KMS-11 (cell line): ENCODE results near the gene SH3GL2.

Experiments used
- H2AFZ ChIP-seq: fragments of 200-600 bp; sonication (generic); 2 replicates; pipeline ENCODE4 v1.6.1; 2016; ENCODE audit warnings: antibody characterized with exemption, mixed run types, low read depth
- H3K27ac ChIP-seq: fragments of 200-600 bp; sonication (generic); 2 replicates; pipeline ENCODE4 v1.6.1; 2016; ENCODE audit warnings: mild to moderate bottlenecking, mixed run types
- H3K27me3 ChIP-seq: fragments of 200-600 bp; sonication (generic); 2 replicates; pipeline ENCODE4 v1.6.1; 2017; ENCODE audit warnings: mild to moderate bottlenecking, low read depth, mixed run types, moderate library complexity; ENCODE audit not compliant: insufficient read depth
- H3K36me3 ChIP-seq: fragments of 200-600 bp; sonication (generic); 2 replicates; pipeline ENCODE4 v1.6.1; 2017; ENCODE audit warnings: mild to moderate bottlenecking, mixed run types; ENCODE audit not compliant: insufficient read depth
- H3K4me1 ChIP-seq: fragments of 200-600 bp; sonication (generic); 2 replicates; pipeline ENCODE4 v1.6.1; 2016; ENCODE audit warnings: mild to moderate bottlenecking, low read depth, mixed run types; ENCODE audit not compliant: poor library complexity, severe bottlenecking
- H3K4me2 ChIP-seq: fragments of 200-600 bp; sonication (generic); 2 replicates; pipeline ENCODE4 v1.7.0; 2016; ENCODE audit warnings: mild to moderate bottlenecking, mixed run types
- H3K4me3 ChIP-seq: fragments of 200-600 bp; sonication (generic); IDR thresholded peaks from 2 replicates; pipeline ENCODE4 v1.6.1; 2017; ENCODE audit warnings: low read depth, low read length, mixed read lengths; ENCODE audit not compliant: insufficient read depth
- H3K79me2 ChIP-seq: fragments of 200-600 bp; sonication (generic); 2 replicates; pipeline ENCODE4 v1.6.1; 2016; ENCODE audit warnings: low read depth, mixed run types; ENCODE audit not compliant: insufficient read depth
- H3K9ac ChIP-seq: fragments of 200-600 bp; sonication (generic); 2 replicates; pipeline ENCODE4 v1.6.1; 2016; ENCODE audit warnings: mild to moderate bottlenecking, mixed run types
- H4K20me1 ChIP-seq: fragments of 200-600 bp; sonication (generic); 2 replicates; pipeline ENCODE4 v1.6.1; 2016; ENCODE audit warnings: mild to moderate bottlenecking, mixed run types; ENCODE audit not compliant: insufficient read depth
- TF ChIP-seq, protein P1 (sequence below): fragments of 200-600 bp; sonication (generic); conservative IDR thresholded peaks from 2 replicates; pipeline ENCODE4 v1.6.1; 2017; ENCODE audit warnings: low read depth, mild to moderate bottlenecking, antibody characterized with exemption, low read length, moderate library complexity, mixed read lengths

SH3GL2 gene

DNA sequence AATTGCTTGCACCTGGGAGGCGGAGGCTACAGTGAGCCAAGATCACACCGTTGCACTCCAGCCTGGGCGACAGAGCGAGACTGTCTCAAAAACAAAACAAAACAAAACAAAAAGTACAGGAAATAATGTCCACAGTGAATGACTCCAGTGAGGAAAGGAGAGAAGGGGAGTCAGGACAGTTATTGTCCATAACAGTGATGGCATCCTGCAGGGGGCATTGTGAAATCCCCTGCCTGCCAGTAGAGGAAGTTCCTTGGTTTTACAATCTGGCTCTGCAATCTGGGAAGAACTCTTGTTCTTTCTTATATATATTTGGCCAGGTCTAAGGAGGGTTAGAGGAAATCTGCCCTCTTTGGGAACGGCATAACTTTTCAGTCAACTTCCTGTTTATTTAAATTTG lies 8.2 kb downstream of the SH3GL2 start:
- Histone ChIP-seq H3K27me3 (no peaks in the 10 kb centered on the region), H4K20me1 (no peaks in the 10 kb centered on the region), H3K36me3 (no peaks in the 10 kb centered on the region), H2AFZ (no peak overlapping the region), H3K4me2 (no peak overlapping the region), H3K4me1 (no peaks in the 10 kb centered on the region), H3K9ac (no peak overlapping the region), H3K79me2 (no peaks in the 10 kb centered on the region), H3K4me3 (no peak overlapping the region), H3K27ac (no peak overlapping the region)
- TF ChIP-seq, protein P1, sequence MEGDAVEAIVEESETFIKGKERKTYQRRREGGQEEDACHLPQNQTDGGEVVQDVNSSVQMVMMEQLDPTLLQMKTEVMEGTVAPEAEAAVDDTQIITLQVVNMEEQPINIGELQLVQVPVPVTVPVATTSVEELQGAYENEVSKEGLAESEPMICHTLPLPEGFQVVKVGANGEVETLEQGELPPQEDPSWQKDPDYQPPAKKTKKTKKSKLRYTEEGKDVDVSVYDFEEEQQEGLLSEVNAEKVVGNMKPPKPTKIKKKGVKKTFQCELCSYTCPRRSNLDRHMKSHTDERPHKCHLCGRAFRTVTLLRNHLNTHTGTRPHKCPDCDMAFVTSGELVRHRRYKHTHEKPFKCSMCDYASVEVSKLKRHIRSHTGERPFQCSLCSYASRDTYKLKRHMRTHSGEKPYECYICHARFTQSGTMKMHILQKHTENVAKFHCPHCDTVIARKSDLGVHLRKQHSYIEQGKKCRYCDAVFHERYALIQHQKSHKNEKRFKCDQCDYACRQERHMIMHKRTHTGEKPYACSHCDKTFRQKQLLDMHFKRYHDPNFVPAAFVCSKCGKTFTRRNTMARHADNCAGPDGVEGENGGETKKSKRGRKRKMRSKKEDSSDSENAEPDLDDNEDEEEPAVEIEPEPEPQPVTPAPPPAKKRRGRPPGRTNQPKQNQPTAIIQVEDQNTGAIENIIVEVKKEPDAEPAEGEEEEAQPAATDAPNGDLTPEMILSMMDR = no peak

DNA sequence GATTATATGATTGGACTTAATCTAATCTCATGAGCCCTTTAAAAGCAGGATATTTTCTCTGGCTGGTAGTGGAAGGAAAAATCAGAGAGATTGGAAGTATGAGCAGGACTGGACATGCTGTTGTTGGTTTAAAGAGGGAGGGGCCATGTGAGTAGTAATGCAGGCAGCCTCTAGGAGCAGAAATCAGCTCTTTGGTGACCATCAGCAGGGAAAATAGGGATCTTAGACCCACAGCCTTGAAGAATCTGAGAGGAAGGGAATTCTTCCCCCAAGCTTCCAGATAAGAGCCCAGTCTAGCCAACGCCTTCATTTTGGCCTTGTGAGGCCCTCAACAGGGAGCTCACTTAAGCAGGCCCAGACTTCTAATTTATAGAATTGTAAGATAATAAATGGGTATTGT lies 9.5 kb downstream of the SH3GL2 start:
- Histone ChIP-seq H3K4me3 (no peak overlapping the region), H2AFZ (no peak overlapping the region), H3K27ac (no peak overlapping the region), H3K79me2 (no peaks in the 10 kb centered on the region), H3K9ac (no peak overlapping the region), H3K36me3 (no peaks in the 10 kb centered on the region), H3K4me2 (no peak overlapping the region), H3K4me1 (no peaks in the 10 kb centered on the region), H4K20me1 (no peaks in the 10 kb centered on the region), H3K27me3 (no peaks in the 10 kb centered on the region)
- TF ChIP-seq, protein P1 = no peak

DNA sequence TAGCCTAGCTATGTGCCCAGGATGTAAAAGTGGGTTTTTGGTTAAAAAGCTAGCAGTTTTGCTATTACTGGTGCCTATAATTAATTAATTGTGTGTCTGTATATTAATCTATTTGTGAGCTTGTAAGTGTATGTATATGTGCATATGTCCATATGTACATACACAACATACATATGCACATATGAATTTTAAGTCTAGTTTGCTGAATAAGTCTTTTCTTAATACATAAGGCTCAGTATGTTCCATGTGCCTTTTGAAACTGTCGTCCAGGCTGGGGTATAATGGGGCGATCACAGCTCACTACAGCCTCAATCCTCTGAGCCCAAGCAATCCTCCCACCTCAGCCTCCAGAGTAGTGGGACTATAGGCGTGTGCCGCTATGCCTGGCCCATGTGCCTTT lies 10.1 kb downstream of the SH3GL2 start:
- H3K4me2 ChIP-seq = no peak overlapping the region
- H3K9ac ChIP-seq = no peak overlapping the region
- no peaks in the 10 kb centered on the region for H3K4me1 ChIP-seq
- H3K36me3 ChIP-seq = no peaks in the 10 kb centered on the region
- H3K27me3 ChIP-seq = no peaks in the 10 kb centered on the region
- no peaks in the 10 kb centered on the region for H4K20me1 ChIP-seq
- H2AFZ ChIP-seq = no peak overlapping the region
- no peak overlapping the region for H3K4me3 ChIP-seq
- H3K79me2 ChIP-seq = no peaks in the 10 kb centered on the region
- no peak overlapping the region for H3K27ac ChIP-seq
- TF ChIP-seq, protein P1 = no peak

DNA sequence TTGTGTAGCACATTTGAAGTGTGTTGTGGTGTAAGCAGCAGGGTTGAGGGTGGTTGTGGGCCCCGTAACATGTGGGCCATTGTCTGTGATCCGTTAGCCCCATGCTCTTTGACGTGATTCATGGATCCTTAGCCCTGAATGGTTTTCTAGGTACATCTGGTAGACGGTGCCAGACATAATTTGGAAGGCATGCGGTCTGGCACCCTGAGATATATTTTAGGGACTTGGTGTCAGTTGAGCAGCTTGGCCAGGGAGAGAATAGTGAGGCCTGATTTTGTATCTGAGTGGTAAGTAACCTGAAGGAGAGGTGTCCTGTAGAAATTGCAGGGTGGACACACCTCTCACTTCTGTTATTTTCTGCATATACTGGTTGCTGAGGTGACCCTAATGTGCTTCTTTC lies 10.9 kb downstream of the SH3GL2 start:
- Histone ChIP-seq H2AFZ (no peak overlapping the region), H3K4me1 (no peaks in the 10 kb centered on the region), H3K4me3 (no peak overlapping the region), H3K4me2 (no peak overlapping the region), H3K9ac (no peak overlapping the region), H3K27ac (no peak overlapping the region), H3K27me3 (no peaks in the 10 kb centered on the region), H3K79me2 (no peaks in the 10 kb centered on the region), H4K20me1 (no peaks in the 10 kb centered on the region), H3K36me3 (no peaks in the 10 kb centered on the region)
- TF ChIP-seq, protein P1 = no peak

DNA sequence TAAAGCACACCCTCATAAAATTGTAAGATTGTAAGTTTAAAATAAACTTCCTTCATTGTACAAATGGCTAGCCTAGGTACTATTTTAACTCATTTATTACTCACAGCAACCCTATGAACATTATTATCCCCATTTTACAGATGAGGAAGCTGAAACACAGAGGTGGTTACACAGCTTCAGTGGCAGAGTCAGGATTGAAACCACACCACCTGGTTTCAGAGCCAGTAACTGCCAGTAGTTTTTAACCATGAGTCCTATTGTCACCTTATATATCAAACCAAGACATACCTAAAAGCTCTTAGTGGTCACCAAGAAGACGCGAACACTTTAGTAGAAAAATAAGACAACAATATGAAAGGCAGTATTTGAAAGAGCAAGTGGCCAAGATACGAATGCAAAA lies 16.1 kb downstream of the SH3GL2 start:
- Histone ChIP-seq H3K9ac (no peak overlapping the region), H3K4me3 (no peak overlapping the region), H2AFZ (no peak overlapping the region), H3K4me1 (no peaks in the 10 kb centered on the region), H4K20me1 (no peaks in the 10 kb centered on the region), H3K4me2 (no peak overlapping the region), H3K36me3 (no peaks in the 10 kb centered on the region), H3K27me3 (no peaks in the 10 kb centered on the region), H3K79me2 (no peaks in the 10 kb centered on the region), H3K27ac (no peak overlapping the region)
- TF ChIP-seq, protein P1 = no peak
